ENCODE data around the gene WNT7A. TPM values are rescaled to one million over a fixed set of nuclear protein-coding genes. Genes with fewer than 3 reads are reported as not detected.

WNT7A gene
- total and polyA plus RNA-seq, 4 donors, result not detected

DNA sequence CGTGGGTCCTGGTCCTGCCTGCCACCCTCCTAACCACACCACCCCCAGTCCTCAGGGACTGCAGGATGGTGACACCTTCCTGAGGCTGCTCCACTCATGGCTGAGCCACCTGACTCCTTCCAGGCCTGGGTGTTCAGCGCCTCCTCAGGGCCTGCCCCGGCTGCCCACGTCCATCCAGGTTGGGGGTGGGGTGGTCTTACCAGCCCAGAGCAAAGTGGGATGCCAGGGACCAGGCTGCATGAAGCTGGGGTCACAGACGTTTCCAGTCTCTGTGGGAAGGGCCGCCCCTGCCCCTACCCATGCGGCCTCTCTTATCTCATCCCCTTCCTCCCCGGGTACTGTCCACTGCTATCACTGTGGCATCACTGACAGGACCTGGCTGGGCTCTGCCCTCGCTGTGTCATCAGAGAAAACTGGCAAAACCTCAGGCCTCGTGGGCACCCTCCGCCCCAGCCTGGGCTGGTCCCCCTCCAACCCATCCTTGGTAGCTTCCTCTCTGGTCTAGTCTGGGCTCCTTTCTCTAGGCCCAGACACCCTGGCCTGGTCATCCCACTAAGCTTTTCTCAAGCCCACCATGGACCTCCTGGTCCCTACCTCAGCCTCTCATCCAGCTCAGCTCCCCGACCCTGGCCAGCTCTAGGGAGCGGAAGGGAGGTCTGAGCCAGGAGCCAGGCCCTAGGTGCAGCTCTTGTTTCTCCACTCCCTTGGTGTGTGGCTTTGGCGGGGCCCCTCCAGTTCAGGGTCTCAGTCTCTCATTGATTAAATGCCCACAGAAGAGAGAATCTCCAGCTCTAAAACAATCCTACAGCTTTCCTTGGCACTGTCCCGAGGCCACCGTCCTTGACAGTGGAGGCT, 32.9 kb downstream of the WNT7A start:
- WGBS, result 65% methylated on average over 16 of the region's 16 CpGs
- no peak overlapping the region for H3K27ac ChIP-seq (ENCODE audit: low read depth in 1 of 2, low read length in 2 of 2)

DNA sequence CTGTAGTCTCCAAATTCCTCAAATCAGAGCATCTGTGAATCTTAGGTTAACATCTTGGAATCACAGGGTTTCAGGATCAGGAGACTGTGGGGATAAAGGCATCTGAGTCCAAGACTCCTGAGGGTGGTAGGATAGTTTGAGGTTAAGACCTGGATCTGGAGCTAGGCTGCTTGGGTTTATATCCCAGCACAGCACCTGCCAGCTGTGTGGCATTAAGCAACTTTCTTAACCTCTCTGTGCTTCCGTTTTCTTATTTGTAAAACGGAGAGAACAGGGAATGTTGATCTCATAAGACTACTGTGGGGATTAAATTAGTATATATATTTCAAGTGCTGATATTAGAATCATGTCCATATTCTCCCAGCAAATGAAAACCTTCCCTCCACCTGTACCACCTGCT, 33.6 kb downstream of the WNT7A start:
- H3K27ac ChIP-seq (ENCODE audit: low read depth in 1 of 2, low read length in 2 of 2), result no peak overlapping the region
- H3K9ac ChIP-seq (ENCODE audit: low read depth in 1 of 2, low read length in 2 of 2), result no peak overlapping the region
- no peak for TF ChIP-seq YY1 (IDR thresholded peaks at IDR 0.05)
- TF ChIP-seq NR2F2 (IDR thresholded peaks at IDR 0.05), result no peak
- TF ChIP-seq TAF1 (conservative IDR thresholded peaks at IDR 0.05), result no peak
- peaks cover 0 to 2% (median 0%) of the 10 kb centered on the region in 4 donors for H3K27me3 ChIP-seq (ENCODE audit: control insufficient read depth in 4 of 4, insufficient read depth in 4 of 4, low read length in 3 of 4)
- 63% methylated on average over 2 of the region's 2 CpGs for WGBS
- no peaks in the 10 kb centered on the region for H3K36me3 ChIP-seq (ENCODE audit: control insufficient read depth in 4 of 4, insufficient read depth in 3 of 4, low read depth in 1 of 4, low read length in 3 of 4)
- H3K9me3 ChIP-seq (ENCODE audit: control insufficient read depth in 4 of 4, low read length in 3 of 4), result peaks cover 0 to 3% (median 0%) of the 10 kb centered on the region in 4 donors
- DNase-seq (ENCODE audit: low spot score), result no peak
- no peak overlapping the region for H3K4me3 ChIP-seq (ENCODE audit: low read depth in 1 of 3, low read length in 3 of 3)
- no peaks in the 10 kb centered on the region for H3K4me1 ChIP-seq (ENCODE audit: control insufficient read depth in 4 of 4, insufficient read depth in 4 of 4, low read length in 3 of 4)

More for the DNA sequence above, 32.9 kb downstream of the WNT7A start:
- no peak overlapping the region for H3K9ac ChIP-seq (ENCODE audit: low read depth in 1 of 2, low read length in 2 of 2)
- peaks cover 0 to 2% (median 0%) of the 10 kb centered on the region in 4 donors for H3K27me3 ChIP-seq (ENCODE audit: control insufficient read depth in 4 of 4, insufficient read depth in 4 of 4, low read length in 3 of 4)
- peaks cover 0 to 3% (median 0%) of the 10 kb centered on the region in 4 donors for H3K9me3 ChIP-seq (ENCODE audit: control insufficient read depth in 4 of 4, low read length in 3 of 4)
- no peaks in the 10 kb centered on the region for H3K36me3 ChIP-seq (ENCODE audit: control insufficient read depth in 4 of 4, insufficient read depth in 3 of 4, low read depth in 1 of 4, low read length in 3 of 4)
- no peak for DNase-seq (ENCODE audit: low spot score)
- H3K4me1 ChIP-seq (ENCODE audit: control insufficient read depth in 4 of 4, insufficient read depth in 4 of 4, low read length in 3 of 4), result no peaks in the 10 kb centered on the region
- TF ChIP-seq HNF4A (conservative IDR thresholded peaks at IDR 0.05), result no peak
- TF ChIP-seq HNF4G (IDR thresholded peaks at IDR 0.05), result no peak
- H3K4me3 ChIP-seq (ENCODE audit: low read depth in 1 of 3, low read length in 3 of 3), result no peak overlapping the region

DNA sequence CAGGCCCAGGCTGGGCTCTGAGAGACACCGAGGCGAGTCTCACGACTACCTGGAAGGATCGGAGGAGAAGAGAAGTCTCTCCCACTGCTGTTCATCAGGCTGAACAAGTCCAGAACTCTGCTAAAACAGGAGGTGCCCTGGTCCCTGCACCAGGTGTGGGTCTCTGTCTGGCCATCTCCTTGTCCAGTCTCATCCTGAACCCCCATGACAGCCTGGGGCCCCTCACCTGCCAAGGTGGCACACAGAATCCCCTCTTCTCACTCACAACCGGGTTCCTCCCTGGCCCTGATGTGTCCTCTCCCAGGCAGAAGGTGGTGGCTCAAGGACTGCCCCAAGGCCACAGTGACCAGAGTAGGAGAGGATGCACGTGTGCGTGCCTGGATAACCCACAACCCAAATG, 34.1 kb downstream of the WNT7A start:
- no peaks in the 10 kb centered on the region for H3K4me1 ChIP-seq (ENCODE audit: control insufficient read depth in 4 of 4, insufficient read depth in 4 of 4, low read length in 3 of 4)
- TF ChIP-seq EGR1 (IDR thresholded peaks at IDR 0.05; ENCODE audit: low read depth in 2 of 2) (no peak), FOXA2 (IDR thresholded peaks at IDR 0.05) (no peak), HNF4G (IDR thresholded peaks at IDR 0.05) (no peak), RAD21 (IDR thresholded peaks at IDR 0.05) (no peak)
- TF ChIP-seq, protein P1, sequence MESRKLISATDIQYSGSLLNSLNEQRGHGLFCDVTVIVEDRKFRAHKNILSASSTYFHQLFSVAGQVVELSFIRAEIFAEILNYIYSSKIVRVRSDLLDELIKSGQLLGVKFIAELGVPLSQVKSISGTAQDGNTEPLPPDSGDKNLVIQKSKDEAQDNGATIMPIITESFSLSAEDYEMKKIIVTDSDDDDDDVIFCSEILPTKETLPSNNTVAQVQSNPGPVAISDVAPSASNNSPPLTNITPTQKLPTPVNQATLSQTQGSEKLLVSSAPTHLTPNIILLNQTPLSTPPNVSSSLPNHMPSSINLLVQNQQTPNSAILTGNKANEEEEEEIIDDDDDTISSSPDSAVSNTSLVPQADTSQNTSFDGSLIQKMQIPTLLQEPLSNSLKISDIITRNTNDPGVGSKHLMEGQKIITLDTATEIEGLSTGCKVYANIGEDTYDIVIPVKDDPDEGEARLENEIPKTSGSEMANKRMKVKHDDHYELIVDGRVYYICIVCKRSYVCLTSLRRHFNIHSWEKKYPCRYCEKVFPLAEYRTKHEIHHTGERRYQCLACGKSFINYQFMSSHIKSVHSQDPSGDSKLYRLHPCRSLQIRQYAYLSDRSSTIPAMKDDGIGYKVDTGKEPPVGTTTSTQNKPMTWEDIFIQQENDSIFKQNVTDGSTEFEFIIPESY (IDR thresholded peaks at IDR 0.05), result no peak
- TF ChIP-seq, protein P2, sequence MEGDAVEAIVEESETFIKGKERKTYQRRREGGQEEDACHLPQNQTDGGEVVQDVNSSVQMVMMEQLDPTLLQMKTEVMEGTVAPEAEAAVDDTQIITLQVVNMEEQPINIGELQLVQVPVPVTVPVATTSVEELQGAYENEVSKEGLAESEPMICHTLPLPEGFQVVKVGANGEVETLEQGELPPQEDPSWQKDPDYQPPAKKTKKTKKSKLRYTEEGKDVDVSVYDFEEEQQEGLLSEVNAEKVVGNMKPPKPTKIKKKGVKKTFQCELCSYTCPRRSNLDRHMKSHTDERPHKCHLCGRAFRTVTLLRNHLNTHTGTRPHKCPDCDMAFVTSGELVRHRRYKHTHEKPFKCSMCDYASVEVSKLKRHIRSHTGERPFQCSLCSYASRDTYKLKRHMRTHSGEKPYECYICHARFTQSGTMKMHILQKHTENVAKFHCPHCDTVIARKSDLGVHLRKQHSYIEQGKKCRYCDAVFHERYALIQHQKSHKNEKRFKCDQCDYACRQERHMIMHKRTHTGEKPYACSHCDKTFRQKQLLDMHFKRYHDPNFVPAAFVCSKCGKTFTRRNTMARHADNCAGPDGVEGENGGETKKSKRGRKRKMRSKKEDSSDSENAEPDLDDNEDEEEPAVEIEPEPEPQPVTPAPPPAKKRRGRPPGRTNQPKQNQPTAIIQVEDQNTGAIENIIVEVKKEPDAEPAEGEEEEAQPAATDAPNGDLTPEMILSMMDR (IDR thresholded peaks at IDR 0.05; ENCODE audit: low read depth, low read length, missing input control), result no peak
- TF ChIP-seq, protein P3, sequence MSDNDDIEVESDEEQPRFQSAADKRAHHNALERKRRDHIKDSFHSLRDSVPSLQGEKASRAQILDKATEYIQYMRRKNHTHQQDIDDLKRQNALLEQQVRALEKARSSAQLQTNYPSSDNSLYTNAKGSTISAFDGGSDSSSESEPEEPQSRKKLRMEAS (IDR thresholded peaks at IDR 0.05), result no peak
- 77% methylated on average over 7 of the region's 7 CpGs for WGBS
- no peak for DNase-seq (ENCODE audit: low spot score)
- H3K9me3 ChIP-seq (ENCODE audit: control insufficient read depth in 4 of 4, low read length in 3 of 4), result peaks cover 0 to 3% (median 0%) of the 10 kb centered on the region in 4 donors
- H3K9ac ChIP-seq (ENCODE audit: low read depth in 1 of 2, low read length in 2 of 2), result no peak overlapping the region
- H3K27ac ChIP-seq (ENCODE audit: low read depth in 1 of 2, low read length in 2 of 2), result no peak overlapping the region
- peaks cover 0 to 2% (median 0%) of the 10 kb centered on the region in 4 donors for H3K27me3 ChIP-seq (ENCODE audit: control insufficient read depth in 4 of 4, insufficient read depth in 4 of 4, low read length in 3 of 4)
- no peaks in the 10 kb centered on the region for H3K36me3 ChIP-seq (ENCODE audit: control insufficient read depth in 4 of 4, insufficient read depth in 3 of 4, low read depth in 1 of 4, low read length in 3 of 4)
- no peak overlapping the region for H3K4me3 ChIP-seq (ENCODE audit: low read depth in 1 of 3, low read length in 3 of 3)

Data from liver (tissue), 9 donors.